ENCODE results near the gene OR6C74. TPM values are rescaled to one million over a fixed set of nuclear protein-coding genes. Genes with fewer than 3 reads are reported as not detected.

The OR6C74 gene
- not detected in 2 replicates for total RNA-seq

- TF ChIP-seq, protein P1, sequence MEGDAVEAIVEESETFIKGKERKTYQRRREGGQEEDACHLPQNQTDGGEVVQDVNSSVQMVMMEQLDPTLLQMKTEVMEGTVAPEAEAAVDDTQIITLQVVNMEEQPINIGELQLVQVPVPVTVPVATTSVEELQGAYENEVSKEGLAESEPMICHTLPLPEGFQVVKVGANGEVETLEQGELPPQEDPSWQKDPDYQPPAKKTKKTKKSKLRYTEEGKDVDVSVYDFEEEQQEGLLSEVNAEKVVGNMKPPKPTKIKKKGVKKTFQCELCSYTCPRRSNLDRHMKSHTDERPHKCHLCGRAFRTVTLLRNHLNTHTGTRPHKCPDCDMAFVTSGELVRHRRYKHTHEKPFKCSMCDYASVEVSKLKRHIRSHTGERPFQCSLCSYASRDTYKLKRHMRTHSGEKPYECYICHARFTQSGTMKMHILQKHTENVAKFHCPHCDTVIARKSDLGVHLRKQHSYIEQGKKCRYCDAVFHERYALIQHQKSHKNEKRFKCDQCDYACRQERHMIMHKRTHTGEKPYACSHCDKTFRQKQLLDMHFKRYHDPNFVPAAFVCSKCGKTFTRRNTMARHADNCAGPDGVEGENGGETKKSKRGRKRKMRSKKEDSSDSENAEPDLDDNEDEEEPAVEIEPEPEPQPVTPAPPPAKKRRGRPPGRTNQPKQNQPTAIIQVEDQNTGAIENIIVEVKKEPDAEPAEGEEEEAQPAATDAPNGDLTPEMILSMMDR (IDR thresholded peaks at IDR 0.05) = no peak
- Mint-ChIP-seq H3K27me3 (peaks cover 10% of the 10 kb centered on the region), H3K4me1 (no peaks in the 10 kb centered on the region), H3K9me3 (no peaks in the 10 kb centered on the region), H3K4me3 (no peak within 1 kb of the TSS), H3K27ac (no peak within 1 kb of the TSS), H3K36me3 (ENCODE audit: low read depth) (no peaks in the 10 kb centered on the region)
- POLR2A ChIA-PET = no interaction called here
- CTCF ChIA-PET = no interaction called here
- ATAC-seq (ENCODE audit: low read depth) (no peak), DNase-seq (no peak)
- intact Hi-C loops (cut with micrococcal nuclease) = no loop called here
Observed at GRCh38 chr12:55244309-55244708, at the start of gene OR6C74. Gene OR6C74 (plus strand): TSS chr12:55244609. CDS start chr12:55247288, 2,679 bp downstream.

DNA sequence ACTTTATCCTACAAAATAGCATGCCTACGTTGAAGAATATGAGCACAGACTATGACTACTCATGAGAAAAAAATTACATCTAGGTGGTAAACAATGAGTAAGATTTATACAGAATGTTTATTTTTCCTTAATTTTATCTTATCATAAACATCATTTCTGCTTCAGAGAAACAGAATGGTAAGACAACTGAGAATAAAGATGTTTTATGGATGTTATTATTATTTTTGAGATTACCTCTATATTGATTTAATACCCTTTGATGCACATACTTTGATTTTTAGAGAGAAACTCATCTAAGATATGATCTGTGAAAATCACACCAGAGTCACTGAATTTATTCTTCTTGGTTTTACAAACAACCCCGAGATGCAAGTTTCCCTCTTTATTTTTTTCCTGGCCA is 23.7 kb upstream of the OR6C74 start, which contains the start of gene OR10A7:
OR10A7 (plus strand) TSS at position 301 of the 400 bp plus-strand sequence; CDS start at position 301, 0 bp downstream.
- POLR2A ChIA-PET = no interaction called here
- Mint-ChIP-seq H3K27ac (no peak within 1 kb of the TSS), H3K4me3 (no peak within 1 kb of the TSS), H3K9me3 (no peaks in the 10 kb centered on the region), H3K27me3 (peaks cover 9% of the 10 kb centered on the region), H3K4me1 (no peaks in the 10 kb centered on the region), H3K36me3 (ENCODE audit: low read depth) (no peaks in the 10 kb centered on the region)
- intact Hi-C loops (cut with micrococcal nuclease) = no loop called here
- TF ChIP-seq, protein P1 (IDR thresholded peaks at IDR 0.05) = no peak
- CTCF ChIA-PET = no interaction called here
- no peak for DNase-seq
- ATAC-seq (ENCODE audit: low read depth) = no peak

DNA sequence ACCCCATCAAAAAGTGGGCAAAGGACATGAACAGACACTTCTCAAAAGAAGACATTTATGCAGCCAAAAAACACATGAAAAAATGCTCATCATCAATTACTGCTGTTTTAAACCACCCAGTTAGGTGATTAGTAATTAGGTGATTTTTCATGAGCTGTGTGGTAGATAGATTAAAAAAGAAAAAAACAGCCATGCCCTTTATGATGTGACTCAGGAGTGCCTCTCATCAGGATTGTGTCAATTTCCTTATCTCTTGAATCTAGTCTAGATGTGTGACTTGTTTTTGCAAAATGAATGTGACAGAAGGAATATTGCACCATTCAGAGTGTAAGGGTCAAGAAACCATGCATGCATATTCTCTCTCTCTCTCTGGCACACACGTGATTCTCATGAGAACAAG is 17.9 kb upstream of the OR6C74 start:
- no peaks in the 10 kb centered on the region for H3K36me3 Mint-ChIP-seq (ENCODE audit: low read depth)
- ChIA-PET POLR2A (no interaction called here), CTCF (no interaction called here)
- no peaks in the 10 kb centered on the region for H3K4me1 Mint-ChIP-seq
- DNase-seq = no peak
- no peak overlapping the region for H3K27ac Mint-ChIP-seq
- TF ChIP-seq, protein P1 (IDR thresholded peaks at IDR 0.05) = no peak
- H3K9me3 Mint-ChIP-seq = no peaks in the 10 kb centered on the region
- ATAC-seq (ENCODE audit: low read depth) = no peak
- H3K27me3 Mint-ChIP-seq = peaks cover 19% of the 10 kb centered on the region
- no peak overlapping the region for H3K4me3 Mint-ChIP-seq
- intact Hi-C loops (cut with micrococcal nuclease) = no loop called here

GRCh38 chr12:55227643-55228042 is 16.8 kb upstream of the OR6C74 start:
- no peak for DNase-seq
- peaks cover 24% of the 10 kb centered on the region for H3K27me3 Mint-ChIP-seq
- ChIA-PET POLR2A (no interaction called here), CTCF (no interaction called here)
- no peaks in the 10 kb centered on the region for H3K36me3 Mint-ChIP-seq (ENCODE audit: low read depth)
- H3K4me3 Mint-ChIP-seq = no peak overlapping the region
- intact Hi-C loops (cut with micrococcal nuclease) = no loop called here
- no peak overlapping the region for H3K27ac Mint-ChIP-seq
- no peak for ATAC-seq (ENCODE audit: low read depth)
- no peaks in the 10 kb centered on the region for H3K9me3 Mint-ChIP-seq
- H3K4me1 Mint-ChIP-seq = no peaks in the 10 kb centered on the region
- TF ChIP-seq, protein P1 (IDR thresholded peaks at IDR 0.05) = no peak

GRCh38 chr12:55246159-55246558 is 1.8 kb downstream of the OR6C74 start:
- Mint-ChIP-seq H3K27me3 (peaks cover 8% of the 10 kb centered on the region), H3K27ac (no peak overlapping the region), H3K36me3 (ENCODE audit: low read depth) (no peaks in the 10 kb centered on the region), H3K9me3 (no peaks in the 10 kb centered on the region), H3K4me1 (no peaks in the 10 kb centered on the region), H3K4me3 (no peak overlapping the region)
- TF ChIP-seq, protein P1 (IDR thresholded peaks at IDR 0.05) = no peak
- DNase-seq = no peak
- CTCF ChIA-PET = no interaction called here
- ATAC-seq (ENCODE audit: low read depth) = no peak
- POLR2A ChIA-PET = no interaction called here
- intact Hi-C loops (cut with micrococcal nuclease) = no loop called here
